Inflammatory macrophage treated with lipopolysaccharide for 4 hours (primary cell): Measurements from ENCODE around the gene OLFML1.
A peak's percentile ranks its signal among the peaks of the same experiment; 100 is the strongest.

Experiments
- DNase-seq: peaks from one replicate; pipeline ENCODE4 v3.0.0-alpha.2; 2020

OLFML1 gene

DNA sequence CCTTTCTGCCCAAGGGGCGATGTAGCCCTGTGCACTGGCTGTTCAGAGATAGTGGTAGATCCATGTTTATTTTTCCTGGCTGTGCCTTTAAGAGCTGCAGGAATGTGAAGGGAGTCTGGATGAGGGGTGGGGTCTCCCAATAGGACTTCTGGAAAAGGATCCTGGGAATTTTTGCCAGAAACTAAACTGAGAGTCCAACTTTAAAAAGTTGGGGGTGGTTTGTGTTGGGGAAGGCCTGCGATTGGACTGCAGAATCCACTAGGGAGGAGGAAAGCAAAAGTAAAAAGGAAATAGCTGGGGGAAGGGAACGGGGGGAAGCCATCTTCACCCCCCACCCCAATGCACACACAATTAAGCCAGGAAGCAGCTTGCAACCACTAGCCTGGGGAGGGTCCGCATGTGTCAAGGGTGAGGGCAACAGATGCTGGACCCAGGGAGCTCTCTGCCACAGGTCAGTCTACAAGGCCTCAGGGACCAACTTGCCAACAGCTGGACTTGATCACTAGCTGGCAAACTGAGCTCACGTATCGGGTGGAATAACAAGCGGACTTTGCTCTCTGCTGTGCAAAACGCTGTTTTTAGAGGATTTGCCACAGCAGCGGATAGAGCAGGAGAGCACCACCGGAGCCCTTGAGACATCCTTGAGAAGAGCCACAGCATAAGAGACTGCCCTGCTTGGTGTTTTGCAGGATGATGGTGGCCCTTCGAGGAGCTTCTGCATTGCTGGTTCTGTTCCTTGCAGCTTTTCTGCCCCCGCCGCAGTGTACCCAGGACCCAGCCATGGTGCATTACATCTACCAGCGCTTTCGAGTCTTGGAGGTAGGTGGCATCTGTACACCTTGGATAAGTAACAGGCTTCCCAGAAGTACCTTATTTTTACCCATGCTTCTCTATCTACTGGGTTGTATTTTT is at the start of gene OLFML1:
TSS of gene OLFML1 (plus strand) at position 321 of the 912 bp plus-strand sequence. CDS start at position 691, 370 bp downstream.
- DNase-seq: no peak

DNA sequence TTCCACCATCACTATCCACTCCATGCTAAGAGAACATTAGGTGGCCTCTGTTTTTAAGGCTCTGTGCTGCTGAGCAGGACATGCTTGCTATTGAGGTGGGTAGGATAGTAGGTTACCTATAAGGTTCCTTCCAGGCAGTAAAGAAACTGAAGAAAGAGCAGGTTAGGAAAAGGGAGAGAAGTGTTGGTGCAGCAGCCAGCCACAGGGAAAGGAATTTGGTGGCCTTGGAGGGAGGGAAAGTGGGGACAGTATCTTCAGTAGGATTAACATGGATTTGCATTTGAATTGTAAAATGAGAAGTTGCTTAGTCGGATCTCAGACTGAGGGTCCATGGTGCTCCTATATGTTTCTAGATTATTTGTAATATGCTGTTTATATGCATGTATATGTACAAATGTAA is 49.2 kb upstream of the OLFML1 start:
- no peak for DNase-seq

DNA sequence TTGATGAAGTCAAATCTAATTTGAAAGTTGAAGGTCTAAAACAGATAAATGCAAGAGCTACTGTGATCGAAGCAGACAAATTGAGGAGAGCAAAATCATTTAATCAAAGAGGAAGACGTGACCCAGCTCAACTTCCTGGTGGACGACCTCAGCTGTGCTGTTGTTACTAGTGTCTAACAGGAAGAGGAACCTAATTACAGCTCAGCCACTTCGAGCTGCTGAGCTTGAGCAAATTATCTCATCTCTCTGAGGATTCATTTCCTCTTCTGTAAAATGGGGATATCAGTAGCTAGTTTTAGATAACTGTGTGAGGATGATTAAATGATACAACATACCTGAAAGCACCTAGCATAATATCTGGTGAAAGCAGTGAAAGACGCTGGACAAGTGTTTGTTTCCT is 48.6 kb upstream of the OLFML1 start:
- peak; percentile 87 for DNase-seq

DNA sequence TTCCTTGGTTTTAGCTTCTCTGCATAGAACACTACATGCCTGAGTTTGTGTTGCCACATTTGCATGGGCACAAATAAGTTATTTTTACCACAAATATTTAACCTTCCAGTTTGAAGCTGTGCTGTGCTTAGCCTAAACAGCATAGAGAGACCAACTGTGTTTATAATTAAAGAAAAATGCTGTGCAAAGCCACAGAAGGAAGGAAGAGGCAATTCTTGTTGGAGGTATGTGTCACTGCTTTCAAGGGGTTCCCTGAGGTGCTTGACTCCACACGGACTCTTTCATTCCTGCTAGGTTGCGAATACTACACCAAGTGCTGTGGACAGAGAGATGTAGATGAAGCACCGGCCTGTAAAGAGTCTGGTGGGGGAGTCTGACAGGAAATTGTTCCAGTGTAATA is 47.6 kb upstream of the OLFML1 start:
- DNase-seq: no peak

DNA sequence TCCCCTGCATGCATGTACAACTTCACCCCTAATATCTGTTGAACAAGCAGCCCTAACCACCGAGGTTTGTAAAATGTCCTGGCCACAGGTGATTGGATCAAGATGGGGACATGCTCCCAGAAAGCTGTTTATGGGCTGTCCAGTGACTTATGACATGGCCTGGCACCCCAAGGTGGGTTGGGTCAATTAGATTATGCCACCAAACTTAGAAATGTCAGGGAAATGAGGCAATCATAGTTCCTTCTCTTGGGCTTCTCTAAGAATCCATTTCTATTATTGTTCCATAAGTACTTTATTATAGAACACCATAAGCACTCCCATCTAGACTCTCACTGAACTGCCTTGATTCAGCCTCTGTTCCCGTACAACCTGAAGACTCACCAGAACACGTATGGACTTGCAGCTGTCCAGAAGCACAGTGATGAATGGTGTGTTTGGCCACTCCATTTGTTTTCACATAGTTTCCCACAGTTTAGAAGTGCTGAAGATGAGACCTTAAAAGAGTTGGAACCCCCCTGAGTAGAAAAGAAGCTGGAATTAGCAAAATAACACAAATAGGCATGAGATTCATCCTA is 45.5 kb upstream of the OLFML1 start:
- peak; percentile 38 for DNase-seq

DNA sequence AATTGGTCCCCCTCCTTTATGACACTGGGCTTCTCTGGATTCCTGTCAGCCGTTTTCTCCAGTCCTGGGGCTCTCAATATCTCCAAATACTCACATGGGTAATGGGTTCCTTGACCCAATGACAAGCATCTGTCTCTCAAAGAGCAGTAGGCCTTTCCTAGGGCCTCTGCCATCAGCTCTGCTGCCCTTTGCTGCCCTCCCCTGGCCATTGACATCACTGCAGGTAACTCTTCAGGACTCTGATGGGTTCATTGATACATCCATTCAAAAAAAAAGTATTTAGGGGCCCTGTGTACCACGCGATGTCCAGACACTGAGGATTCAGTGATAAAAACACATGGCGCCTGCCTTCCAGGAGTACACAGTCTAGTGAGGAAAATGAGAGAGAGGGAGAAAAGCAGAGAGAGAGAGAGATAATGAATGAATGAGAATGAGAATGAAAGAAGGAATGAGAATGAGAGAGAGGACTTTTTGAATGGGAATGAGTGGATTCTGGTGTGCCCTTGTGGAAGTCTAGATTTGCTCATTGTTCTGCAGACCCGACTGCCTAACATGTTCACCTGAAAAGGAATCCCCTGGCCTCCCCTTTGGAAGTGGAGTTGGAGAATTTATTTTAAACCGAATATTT is 42.6 kb upstream of the OLFML1 start:
- DNase-seq: peak; percentile 59

DNA sequence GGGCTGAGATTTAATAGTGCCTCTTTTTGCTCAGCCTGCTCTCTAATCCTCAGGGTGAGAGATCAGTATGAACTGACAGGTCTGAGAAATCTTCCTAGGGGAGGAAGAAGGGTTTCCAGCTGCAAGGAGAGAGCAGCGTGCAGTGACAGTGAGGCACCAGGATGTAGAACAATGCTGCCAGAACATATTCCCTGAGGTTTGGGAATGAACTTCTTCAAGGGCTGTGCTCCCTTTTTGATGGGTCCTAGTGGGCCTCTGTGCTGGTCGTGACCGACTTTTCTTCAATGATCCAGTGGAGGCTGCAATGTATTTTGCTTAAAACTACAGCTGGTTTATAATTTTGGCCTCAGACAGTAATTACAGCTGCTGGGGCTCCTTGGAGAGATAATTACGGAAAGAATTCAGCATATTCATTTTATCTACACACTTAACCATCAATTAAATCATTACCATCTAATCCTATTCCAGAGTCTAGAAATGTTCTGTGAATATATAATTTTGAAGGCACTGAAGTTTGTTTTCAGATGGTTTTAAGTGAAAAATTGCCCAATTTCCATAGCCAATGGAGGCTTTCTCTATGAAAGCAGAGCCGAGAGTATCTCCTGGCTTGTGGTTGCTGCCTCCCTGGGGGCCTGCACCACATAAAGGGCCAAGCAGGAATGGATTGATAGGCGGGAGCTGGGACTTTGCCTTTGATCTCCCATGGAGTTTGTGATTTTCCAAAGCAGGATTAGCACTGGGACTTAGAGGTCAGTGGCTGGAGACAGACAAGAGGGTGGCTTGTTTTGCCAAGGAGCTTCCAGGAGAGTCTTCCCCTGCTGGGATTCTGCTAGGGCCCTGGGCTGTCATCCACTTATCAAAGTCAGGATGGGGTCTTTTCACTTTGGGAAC is 41.0 kb upstream of the OLFML1 start:
- no peak for DNase-seq

DNA sequence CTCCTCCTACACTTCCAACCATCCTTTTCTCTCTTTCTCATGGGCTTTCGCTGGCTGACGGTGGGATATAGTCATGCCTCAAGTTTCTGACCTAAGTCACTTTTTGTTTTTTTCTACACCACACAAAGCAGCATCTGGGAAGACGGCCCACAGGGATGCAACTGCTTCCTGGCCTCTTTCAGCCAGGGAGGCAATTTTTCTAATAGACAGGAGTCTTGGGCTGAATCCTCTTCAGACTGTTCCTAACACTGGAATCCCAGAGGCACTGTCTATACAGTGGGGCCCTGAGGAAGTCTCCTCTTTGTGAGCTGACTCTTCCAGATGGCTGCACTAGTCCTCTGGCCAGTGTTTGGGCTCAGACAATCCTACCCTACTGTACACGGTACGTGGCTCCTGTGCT is 39.7 kb upstream of the OLFML1 start:
- no peak for DNase-seq

DNA sequence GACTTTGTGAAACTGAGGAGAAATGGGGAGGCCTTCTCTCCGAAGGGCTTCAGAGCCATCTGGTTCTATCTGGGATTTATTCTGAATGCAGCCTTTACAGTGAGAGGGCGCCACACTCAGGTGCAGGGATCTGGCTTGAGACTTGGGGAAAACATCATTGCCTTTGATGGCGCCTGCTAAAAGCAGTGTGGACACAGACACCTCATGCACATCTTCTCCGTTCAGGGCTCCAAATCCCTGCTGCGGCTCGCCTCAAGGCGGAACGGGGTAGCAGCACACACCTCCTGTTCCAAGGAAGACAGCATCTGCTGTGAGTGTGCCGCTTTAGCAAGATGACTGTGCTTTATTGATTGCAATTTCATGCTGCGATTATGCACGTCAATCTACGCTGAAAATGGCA is 37.1 kb upstream of the OLFML1 start:
- DNase-seq: no peak

DNA sequence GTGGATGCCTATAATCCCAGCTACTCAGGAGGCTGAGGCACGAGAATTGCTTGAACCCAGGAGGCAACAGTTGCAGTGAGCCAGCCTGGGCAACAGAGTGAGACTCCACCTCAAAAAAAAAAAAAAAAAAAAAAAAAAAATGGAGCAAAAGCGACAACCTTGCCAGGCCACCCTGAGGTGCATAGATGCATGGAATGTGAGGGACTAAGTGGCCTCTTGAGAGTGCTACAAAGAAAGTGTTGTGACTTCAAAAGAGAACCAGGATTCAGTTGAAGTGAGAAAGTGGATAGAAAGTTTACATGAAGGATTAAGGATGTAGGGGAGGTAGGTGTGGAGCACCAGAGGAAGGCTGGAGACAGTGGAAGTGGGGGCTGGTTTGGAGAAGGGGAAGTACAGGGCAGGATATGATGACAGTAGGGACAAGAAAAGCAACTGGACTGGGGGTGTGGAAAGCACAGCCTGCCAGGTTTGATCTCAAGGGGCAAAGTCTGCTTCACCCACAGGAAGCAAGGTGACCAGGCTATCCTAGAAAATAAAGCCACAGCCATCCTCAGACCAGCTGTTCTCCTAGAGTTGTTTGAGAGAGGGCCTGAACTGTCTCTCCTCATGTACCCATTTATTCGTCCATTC is 36.0 kb upstream of the OLFML1 start:
- peak; percentile 49 for DNase-seq

DNA sequence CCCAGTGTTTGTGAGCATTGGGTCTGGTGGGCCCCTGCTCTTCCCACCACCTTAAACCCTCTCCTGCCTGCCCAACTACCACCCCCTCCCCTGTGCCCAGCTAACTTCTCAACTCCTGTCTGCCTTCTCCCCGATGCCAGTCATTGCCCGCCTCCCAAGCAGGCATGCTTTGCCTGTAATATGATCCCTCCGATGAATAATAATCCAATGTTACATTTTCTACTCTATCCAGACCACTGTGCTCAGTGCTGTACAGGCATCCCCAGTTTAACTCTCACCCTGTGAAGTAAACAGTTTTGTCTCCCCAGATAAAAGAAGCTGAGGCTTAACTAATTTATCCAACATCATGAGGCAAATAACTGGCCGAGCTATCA is 35.5 kb upstream of the OLFML1 start:
- no peak for DNase-seq

DNA sequence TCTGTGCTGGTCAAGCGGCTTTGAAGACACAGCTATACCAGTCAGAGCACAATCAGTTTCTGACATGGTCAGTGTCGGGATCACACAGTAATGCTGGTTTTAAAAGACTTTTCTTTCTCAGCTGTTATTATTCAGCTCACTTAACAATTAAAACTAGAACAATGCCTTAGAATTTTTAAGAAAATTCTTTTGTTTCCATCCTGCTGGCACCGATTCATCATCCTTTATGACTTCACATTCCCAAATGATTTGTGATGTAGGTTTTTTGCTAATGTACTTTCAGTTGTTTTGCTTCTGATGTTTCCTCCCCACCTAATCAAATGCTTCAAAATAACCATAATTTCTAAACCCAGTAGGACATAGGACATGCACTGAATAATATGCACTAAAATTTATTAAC is 34.5 kb upstream of the OLFML1 start:
- no peak for DNase-seq

DNA sequence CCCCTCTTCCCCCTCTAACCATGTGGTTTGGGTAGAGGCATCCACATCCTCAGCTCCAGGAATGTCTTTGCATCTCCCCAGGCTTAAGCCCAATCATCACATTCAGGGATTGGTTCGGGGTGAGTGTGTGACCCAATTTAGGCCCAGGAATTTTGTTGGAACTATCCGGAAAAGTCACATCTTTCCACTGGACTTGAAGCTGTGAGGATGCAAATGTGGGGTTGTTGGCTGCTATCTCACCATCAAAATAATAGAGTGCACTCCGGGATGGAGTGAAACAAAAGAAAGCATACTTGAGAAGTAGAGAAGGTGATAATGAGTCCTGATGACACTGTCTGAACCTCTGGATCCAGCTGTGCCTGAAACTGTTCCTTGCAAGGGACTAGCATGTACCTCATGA is 33.8 kb upstream of the OLFML1 start:
- no peak for DNase-seq

DNA sequence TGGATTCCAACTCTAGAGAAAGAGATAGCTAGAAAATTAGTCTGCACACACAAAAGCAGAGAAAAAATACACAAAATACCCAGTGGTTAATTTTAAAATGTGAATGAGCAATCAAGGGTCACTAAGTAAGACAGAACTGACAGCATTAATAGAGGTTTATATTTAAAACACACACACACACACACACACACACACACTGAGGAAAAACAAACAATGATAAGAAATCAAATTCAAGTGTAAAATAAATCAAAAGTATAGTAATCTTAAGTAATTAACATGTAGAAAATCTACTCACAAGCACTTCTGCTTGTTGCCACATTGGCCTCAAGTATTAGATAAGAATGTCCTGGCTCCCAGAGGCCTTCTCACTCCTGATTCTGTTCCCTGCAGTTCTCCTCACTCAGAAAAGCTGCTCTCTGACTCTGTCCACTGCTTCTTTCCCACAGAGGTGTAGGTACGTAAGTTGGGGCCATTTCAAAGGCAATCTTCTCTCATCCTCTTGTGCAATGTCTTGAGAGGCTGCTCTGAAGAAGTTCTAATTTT is 33.3 kb upstream of the OLFML1 start:
- no peak for DNase-seq

DNA sequence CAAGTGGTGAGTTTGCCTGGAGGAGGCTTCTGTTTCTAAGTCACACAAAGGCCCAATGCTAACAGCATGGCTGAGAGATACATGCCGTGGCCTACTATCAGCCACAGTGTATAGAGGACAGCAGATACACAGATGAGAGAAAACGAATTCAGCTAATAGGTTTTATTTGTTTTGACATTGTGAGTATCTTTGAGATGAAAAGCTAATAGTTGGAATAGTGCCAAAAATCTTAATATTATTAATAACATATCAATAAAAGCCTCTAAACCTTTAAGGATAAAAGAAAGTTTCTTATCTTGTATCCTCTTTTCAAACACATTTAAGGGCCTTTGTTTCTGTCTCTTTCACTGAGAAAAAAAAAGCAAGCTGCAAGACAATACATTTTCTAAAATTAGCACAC is 30.5 kb upstream of the OLFML1 start:
- DNase-seq: no peak

DNA sequence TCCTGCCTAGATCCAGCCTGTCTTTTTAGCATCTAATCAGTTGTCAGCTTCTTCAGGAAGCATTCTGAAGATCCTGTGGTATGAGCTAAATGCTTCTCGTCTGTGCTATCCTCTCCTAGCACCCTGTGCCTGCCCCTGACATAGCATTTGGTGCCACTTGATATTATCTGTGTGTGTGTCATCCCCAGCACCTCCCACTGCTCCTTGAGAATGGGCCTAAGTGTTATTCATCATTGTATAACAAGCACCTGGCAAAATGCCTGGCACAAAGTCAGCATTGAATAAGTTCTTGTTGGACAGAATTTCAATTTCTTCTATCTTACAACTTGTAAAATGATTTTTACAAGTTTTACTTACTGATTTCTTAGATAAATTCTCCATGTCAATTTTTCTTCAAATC is 28.1 kb upstream of the OLFML1 start:
- no peak for DNase-seq

DNA sequence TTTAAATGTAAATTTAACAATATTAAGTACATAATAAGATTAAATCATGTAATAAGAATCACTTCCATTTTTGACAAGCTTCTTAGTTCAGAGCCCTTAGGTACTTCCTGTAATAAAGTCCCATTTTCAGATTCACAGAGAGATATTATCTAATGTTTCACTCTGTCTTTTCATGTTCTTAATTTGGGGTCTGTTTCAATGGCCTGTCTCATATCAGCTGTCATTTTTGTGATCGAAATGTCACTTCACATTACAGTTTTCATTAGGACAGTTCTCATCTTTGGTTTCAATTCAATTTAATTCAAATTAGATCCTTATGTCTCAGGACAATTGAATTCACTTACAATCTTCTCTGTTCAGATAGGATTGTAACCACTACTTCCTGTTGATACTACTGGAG is 22.6 kb upstream of the OLFML1 start:
- no peak for DNase-seq

DNA sequence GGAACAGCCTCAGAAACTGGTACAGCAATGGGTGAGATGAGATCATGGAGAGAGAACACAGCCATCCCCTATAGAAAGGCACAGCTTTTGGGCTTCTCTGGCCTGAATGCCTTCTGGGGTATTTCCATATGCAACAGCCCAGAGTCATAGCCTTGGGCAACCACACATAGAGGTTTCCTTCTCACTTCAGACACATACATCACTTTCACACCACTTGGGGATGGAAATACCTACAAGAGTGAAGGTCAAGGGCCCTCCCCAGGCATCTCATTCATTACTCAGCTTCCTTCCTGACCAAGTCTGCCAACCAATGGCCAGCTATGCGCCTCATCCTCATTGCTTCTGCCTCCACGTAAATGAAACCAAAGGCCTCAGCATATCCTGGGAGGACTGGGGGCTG is 17.7 kb upstream of the OLFML1 start:
- DNase-seq: peak; percentile 11

DNA sequence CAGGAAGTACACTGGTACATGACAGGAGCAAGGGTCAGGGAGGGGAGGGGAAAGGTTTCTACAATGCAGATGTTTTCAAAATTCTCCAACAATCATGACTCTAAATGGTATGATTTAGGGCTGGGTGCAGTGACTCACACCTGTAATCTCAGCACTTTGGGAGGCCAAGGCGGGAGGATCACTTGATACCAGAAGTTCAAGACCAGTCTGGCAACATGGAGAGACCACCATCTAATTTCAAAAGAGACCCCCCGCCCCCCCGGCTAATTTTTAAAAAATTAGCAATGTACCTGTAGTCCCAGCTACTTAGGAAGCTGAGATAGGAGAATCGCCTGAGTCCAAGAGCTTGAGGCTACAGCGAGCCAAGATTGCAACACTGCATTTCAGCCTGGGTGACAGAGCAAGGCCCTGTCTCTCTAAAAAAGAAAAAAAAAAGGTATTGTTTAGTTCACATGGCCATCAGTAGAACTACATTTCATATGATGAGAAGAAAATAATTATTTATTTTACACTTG is 15.9 kb upstream of the OLFML1 start:
- DNase-seq: no peak

DNA sequence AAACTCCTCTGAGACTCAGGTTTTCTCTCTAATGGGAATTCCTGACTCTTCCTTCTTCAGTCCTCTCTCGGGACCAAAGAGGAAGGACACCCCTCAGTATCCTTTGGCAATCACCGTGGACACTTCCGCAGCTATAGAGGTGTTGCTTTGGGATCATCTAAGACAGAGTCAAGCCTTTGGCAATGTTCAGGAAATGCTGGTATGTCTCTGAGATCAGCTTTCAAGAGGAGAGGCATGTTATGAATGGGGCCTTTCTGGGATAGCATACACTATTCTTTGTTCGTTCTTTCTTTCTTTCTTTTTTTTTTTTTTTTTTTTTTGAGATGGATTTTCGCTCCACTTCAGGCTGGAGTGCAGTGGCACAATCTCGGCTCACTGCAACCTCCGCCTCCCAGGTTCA is 14.2 kb upstream of the OLFML1 start:
- no peak for DNase-seq

DNA sequence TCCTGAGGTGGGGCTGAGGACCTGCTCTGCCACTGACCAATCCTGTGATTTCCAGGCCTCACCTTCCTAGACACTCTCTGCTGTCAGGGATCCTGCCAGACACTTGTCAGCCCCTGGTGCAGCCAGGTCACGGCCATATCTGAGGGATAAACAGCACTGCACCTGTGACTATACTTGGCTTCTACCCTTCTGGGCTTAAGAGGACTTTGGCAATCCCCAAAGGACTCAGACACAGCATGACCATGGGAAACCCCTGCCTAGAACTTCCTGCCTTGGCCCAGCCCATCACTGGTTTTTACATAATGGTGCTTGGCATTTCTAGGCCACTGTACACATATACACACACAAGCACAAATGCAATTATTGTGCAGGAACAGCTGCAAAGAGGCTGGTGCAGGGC is 11.6 kb upstream of the OLFML1 start:
- peak; percentile 26 for DNase-seq

DNA sequence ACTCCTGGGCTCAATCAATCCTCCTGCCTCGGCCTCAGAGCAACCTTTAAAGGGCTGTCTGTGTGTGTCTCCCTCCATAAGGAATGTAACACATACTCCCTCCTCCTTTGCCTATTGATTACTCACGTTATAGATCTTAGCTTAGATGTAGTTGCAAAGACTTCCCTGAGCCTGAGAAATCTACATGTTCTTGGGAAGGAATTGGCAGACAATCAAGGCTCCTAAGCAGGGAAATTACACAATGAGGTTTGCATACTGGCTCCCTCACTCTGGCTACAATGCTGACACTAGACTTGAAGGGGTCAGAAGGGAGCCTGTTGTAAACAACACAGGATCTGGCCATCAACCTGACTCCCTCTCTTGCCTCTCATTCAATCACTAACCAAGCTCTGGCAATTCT is 5.2 kb upstream of the OLFML1 start:
- DNase-seq: no peak
